ENCODE measurements around the gene ACOT11. TPM values are rescaled to one million over a fixed set of nuclear protein-coding genes. Genes with fewer than 3 reads are reported as not detected.
"Not testable (repeated sequence)": the region's sequence is repeated elsewhere in the genome, so short reads cannot be mapped to it uniquely, and the experiment has no call there.

Gene ACOT11
- polyA plus RNA-seq, 6 donors from 2014 or later, result not detected

DNA sequence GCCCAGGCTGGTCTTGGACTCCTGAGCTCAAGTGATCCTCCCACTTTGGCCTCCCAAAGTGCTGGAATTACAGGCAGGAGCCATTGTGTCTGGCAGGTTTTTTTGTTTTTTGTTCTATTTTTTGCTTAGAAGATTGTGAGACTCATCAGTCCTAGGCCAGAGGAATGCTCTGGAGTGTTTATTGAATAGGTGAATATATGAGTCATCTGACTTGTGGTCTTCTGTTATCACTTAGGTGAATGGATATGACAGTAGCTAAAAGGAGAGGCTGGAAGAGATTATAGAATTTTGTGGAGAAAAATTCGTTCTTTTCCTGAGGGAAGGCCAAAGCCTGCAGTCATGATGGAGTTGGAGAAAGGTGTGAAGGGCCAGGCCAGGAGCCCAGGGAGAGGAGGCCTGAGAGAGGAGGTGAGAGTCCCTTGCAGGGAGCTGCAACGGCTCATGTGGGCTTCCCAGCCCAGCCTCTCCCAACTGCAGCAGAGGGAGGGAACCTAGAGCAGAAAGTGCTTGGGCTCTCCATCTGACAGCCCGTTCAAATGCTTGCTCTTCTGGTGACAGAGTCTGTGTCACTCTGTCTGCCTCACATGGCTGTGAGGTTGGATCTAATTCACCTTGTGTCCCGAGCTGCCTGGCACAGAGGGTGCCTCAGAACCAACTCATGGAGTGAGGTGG, 31.6 kb upstream of the ACOT11 start:
- ATAC-seq (ENCODE audit: low read depth in 2 of 2) (no peak), DNase-seq (no peak)
- Mint-ChIP-seq H3K27ac (no peak overlapping the region), H3K4me3 (no peak overlapping the region), H3K9me3 (peaks cover 0 to 2% (median 0%) of the 10 kb centered on the region in 7 donors), H3K4me1 (no peaks in the 10 kb centered on the region), H3K36me3 (no peaks in the 10 kb centered on the region), H3K27me3 (peaks cover 0 to 17% (median 8%) of the 10 kb centered on the region in 3 donors)

DNA sequence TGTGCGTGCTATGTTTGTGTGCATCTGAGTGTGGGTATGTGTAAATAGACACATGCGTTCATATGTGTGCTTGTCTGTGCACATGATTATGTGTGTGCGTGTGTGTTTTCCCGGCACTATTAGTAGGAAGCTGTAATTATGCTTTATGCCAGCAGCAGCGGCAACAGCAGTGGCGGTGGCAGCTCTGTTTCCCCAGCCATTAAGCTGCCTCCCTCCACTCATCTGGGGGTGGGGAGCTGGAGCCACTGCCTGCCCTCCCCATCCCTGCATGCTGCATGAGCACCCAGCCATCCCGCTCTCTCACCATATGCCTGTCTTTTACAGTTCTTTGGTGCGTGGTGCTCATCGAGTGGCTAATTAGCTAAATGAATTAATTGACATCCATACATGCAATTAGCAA, 30.5 kb upstream of the ACOT11 start:
- peaks cover 0 to 16% (median 5%) of the 10 kb centered on the region in 3 donors for H3K27me3 Mint-ChIP-seq
- H3K36me3 Mint-ChIP-seq, result no peaks in the 10 kb centered on the region
- no peaks in the 10 kb centered on the region for H3K9me3 Mint-ChIP-seq
- no peaks in the 10 kb centered on the region for H3K4me1 Mint-ChIP-seq
- no peak for ATAC-seq (ENCODE audit: low read depth in 2 of 2)
- no peak overlapping the region for H3K27ac Mint-ChIP-seq
- no peak overlapping the region for H3K4me3 Mint-ChIP-seq
- DNase-seq, result no peak

DNA sequence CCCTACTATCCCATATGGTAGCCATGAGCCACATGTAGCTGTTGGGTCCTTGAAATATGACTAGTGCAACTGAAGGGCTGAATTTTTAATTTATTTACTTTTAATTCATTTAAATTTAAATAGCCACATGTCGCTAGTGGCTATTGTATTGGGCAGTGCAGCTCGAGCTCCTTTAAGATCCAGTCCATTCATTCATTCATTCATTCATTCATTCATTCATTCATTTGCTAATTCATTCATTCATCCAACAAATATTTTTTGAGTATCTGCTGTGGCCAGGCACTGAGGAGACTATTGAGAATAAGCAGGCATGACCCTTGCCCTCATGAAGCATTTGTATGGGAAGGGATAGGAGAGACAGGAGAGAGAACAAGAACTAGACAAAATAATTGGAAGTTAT, 29.5 kb upstream of the ACOT11 start:
- no peak overlapping the region for H3K4me3 Mint-ChIP-seq
- peaks cover 0 to 10% (median 5%) of the 10 kb centered on the region in 3 donors for H3K27me3 Mint-ChIP-seq
- no peaks in the 10 kb centered on the region for H3K4me1 Mint-ChIP-seq
- no peak overlapping the region for H3K27ac Mint-ChIP-seq
- no peak for DNase-seq
- H3K36me3 Mint-ChIP-seq, result no peaks in the 10 kb centered on the region
- ATAC-seq (ENCODE audit: low read depth in 2 of 2), result no peak
- no peaks in the 10 kb centered on the region for H3K9me3 Mint-ChIP-seq

DNA sequence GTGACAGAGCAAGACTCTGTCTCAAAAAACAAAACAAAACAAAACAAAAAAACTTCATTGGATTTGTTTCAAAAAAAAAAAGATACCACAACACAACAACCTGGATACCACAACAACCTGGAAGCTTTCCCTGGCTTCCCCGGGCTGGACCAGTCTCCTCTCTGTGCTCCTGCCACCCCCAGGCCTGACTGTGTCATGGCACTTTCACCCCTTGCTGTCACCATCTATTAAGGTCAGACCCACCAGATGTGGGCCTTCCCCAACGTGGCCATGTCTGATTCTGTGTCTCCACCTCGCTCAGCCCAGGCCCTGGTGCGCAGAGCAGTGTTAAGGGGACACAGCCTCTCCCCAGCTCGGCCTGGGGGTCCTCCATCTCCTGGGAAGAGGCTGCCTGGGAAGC, 28.3 kb upstream of the ACOT11 start:
- peaks cover 0 to 10% (median 5%) of the 10 kb centered on the region in 3 donors for H3K27me3 Mint-ChIP-seq
- no peak for ATAC-seq (ENCODE audit: low read depth in 2 of 2)
- no peaks in the 10 kb centered on the region for H3K36me3 Mint-ChIP-seq

DNA sequence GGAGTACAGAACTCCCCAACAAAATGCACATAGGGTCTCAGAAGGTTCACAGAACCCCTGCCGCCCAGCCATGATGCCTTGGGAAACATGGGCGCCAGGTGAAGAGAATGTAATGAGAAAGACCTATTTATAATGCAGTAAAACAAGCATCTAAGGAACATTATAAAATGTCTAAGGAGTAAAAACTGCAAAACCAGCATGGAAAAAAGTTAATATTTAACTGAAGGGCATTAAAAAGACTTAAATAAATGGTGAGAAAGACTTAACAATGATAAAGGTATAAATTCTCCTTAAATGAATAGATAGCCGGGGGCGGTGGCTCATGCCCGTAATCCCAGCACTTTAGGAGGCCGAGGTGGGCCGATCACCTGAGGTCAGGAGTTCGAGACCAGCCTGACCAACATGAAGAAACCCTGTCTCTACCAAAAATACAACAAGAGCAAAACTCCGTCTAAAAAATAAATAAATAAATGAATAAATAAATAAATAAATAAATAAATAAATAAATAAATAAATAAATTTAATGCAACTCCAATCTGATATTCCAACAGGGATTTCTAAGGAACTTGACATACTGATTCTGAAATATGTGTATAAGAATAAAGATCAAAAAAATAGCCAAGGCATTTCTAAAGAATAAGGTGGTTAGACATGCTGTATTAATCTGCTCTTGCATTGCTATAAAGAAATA, 27.3 kb upstream of the ACOT11 start:
- DNase-seq (no peak), ATAC-seq (ENCODE audit: low read depth in 2 of 2) (no peak)
- peaks cover 0 to 2% (median 0%) of the 10 kb centered on the region in 7 donors for H3K9me3 Mint-ChIP-seq
- H3K4me3 Mint-ChIP-seq, result no peak overlapping the region
- peaks cover 0 to 10% (median 5%) of the 10 kb centered on the region in 3 donors for H3K27me3 Mint-ChIP-seq
- no peaks in the 10 kb centered on the region for H3K36me3 Mint-ChIP-seq
- no peaks in the 10 kb centered on the region for H3K4me1 Mint-ChIP-seq
- no peak overlapping the region for H3K27ac Mint-ChIP-seq

More for the DNA sequence above, 28.3 kb upstream of the ACOT11 start:
- Mint-ChIP-seq H3K9me3 (no peaks in the 10 kb centered on the region), H3K4me1 (no peaks in the 10 kb centered on the region), H3K4me3 (peak overlapping the region in 1 of 8 donors; percentile 7), H3K27ac (no peak overlapping the region)
- DNase-seq, result no peak

DNA sequence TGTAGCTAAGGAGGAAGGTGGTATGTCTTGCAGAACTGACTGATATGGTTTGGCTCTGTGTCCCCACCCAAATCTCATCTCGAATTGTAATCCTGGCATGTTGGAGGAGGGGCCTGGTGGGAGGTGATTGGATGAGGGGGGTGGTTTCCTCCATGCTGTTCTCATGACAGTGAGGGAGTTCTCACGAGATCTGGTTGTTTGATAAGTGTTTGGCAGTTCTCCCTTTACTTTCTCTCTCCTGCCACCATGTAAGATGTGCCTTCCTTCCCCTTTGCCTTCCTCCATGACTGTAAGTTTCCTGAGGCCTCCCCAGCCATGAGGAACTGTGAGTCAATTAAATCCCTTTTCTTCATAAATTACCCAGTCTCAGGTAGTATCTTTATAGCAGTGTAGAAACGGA, 21.5 kb upstream of the ACOT11 start:
- ATAC-seq (ENCODE audit: low read depth in 2 of 2); DNase-seq; H3K9me3 Mint-ChIP-seq: not testable (repeated sequence)

DNA sequence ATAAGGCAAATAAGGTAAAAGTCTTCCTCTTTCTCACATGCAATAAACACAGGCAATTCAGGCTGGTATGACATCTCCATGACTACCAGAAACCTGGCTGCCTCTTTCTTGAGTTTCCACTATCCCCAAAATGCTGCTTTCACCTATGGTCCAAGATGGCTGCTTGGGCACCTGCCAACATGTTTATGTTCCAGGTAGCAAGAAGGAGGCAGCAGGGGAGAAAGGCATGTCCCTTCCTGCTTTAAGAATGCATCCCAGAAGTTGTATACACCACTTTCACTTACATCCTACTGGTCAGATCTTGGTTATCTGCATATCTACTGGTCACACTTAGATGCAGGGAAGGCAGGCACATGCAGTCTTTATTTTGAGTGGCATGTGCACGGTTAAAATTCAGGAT, 19.4 kb upstream of the ACOT11 start:
- no peaks in the 10 kb centered on the region for H3K36me3 Mint-ChIP-seq
- DNase-seq (no peak), ATAC-seq (ENCODE audit: low read depth in 2 of 2) (no peak)
- peaks cover 0 to 2% (median 0%) of the 10 kb centered on the region in 7 donors for H3K9me3 Mint-ChIP-seq
- H3K4me1 Mint-ChIP-seq, result no peaks in the 10 kb centered on the region
- H3K4me3 Mint-ChIP-seq, result no peak overlapping the region
- no peak overlapping the region for H3K27ac Mint-ChIP-seq
- peaks cover 0 to 14% (median 0%) of the 10 kb centered on the region in 3 donors for H3K27me3 Mint-ChIP-seq

More for the DNA sequence above, 21.5 kb upstream of the ACOT11 start:
- H3K4me3 Mint-ChIP-seq, H3K4me1 Mint-ChIP-seq, H3K36me3 Mint-ChIP-seq, H3K27me3 Mint-ChIP-seq: not testable (repeated sequence)
- H3K27ac Mint-ChIP-seq, result peak overlapping the region in 1 of 6 donors; percentile 41

DNA sequence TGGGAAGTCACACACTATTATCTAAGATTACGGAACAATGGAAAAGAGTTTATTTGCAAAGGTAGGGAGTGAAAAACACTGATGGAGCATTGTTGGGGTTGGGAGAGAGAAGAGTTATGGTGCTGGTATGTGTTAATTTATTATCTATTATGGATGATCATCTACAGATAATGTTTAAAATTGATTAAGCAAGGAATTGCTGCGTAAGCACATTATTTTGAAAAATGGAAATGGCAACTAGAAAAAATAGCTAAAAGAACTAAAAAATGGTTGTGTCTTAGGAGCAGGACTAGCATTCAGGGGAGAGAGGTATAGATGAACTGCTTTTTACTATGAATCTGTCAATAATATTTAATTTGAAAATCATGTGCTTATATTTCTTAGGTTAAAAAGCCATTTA, 16.0 kb upstream of the ACOT11 start:
- ATAC-seq (ENCODE audit: low read depth in 2 of 2) (no peak), DNase-seq (no peak)
- Mint-ChIP-seq H3K4me1 (no peaks in the 10 kb centered on the region), H3K27ac (no peak overlapping the region), H3K9me3 (no peaks in the 10 kb centered on the region), H3K27me3 (peaks cover 6 to 12% (median 6%) of the 10 kb centered on the region in 3 donors), H3K4me3 (no peak overlapping the region), H3K36me3 (no peaks in the 10 kb centered on the region)

DNA sequence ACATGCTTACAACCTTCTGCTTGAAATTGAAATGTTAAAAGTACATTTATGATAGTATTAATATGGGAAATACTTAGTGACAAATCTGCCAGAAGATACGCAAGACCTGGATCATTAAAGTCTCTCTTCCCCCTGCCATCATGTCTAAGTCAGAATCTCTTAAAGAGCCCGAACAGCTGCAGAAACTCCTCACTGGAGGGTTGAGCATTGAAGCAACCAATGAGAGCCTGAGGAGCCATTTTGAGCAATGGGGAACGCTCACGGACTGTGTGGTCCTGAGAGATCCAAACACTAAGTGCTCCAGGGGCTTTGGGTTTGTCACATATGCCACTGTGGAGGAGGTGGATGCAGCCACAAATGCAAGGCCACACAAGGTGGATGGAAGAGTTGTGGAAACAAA, 11.4 kb upstream of the ACOT11 start:
- not testable (repeated sequence) for H3K9me3 Mint-ChIP-seq; DNase-seq; H3K36me3 Mint-ChIP-seq; H3K4me1 Mint-ChIP-seq; H3K27ac Mint-ChIP-seq; H3K4me3 Mint-ChIP-seq; ATAC-seq (ENCODE audit: low read depth in 2 of 2)
- peaks cover 17 to 30% (median 21%) of the 10 kb centered on the region in 3 donors for H3K27me3 Mint-ChIP-seq

DNA sequence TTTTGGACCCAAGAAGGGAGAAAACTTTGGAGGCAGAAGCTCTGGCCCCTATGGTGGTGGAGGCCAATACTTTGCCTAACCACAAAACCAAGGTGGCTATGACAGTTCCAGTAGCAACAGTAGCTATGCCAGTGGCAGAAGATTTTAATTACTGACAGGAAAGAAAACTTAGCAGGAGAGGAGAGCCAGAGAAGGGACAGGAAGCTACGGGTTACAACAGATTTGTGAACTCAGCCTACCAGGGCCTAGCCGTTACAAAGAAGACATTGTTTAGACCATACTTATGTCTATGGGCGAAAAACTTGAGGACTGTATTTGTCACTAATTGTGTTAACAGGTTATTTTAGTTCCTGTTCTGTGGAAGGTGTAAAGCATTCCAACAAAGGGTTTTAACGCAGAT, 10.4 kb upstream of the ACOT11 start:
- Mint-ChIP-seq H3K27ac (no peak overlapping the region), H3K4me3 (no peak overlapping the region), H3K9me3 (peaks cover 0 to 2% (median 0%) of the 10 kb centered on the region in 7 donors), H3K36me3 (no peaks in the 10 kb centered on the region), H3K4me1 (peaks cover 7 to 10% (median 7%) of the 10 kb centered on the region in 3 donors), H3K27me3 (peaks cover 15 to 35% (median 24%) of the 10 kb centered on the region in 3 donors)
- ATAC-seq (ENCODE audit: low read depth in 2 of 2) (no peak), DNase-seq (no peak)

DNA sequence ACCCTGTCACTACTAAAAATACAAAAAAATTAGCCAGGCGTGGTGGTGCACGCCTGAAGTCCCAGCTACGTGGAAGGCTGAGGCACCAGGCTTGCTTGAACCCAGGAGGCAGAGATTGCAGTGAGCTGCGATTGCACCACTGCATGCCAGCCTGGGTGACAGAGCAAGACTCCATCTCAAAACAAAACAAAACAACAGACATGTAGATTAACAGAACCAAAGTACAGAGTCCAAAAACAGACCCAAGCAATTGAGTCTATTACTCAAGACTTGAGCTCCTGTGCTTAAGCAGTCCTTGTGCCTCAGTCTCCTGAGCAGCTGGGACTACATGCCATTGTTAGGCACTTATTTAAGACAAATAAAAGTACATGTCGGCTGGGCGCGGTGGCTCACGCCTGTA, 9.5 kb upstream of the ACOT11 start:
- no peak for DNase-seq
- H3K4me1 Mint-ChIP-seq, result peaks cover 12 to 17% (median 16%) of the 10 kb centered on the region in 3 donors
- ATAC-seq (ENCODE audit: low read depth in 2 of 2), result no peak
- H3K4me3 Mint-ChIP-seq, result no peak overlapping the region
- peaks cover 21 to 45% (median 34%) of the 10 kb centered on the region in 3 donors for H3K27me3 Mint-ChIP-seq
- peaks cover 0 to 2% (median 0%) of the 10 kb centered on the region in 7 donors for H3K9me3 Mint-ChIP-seq
- H3K27ac Mint-ChIP-seq, result no peak overlapping the region
- H3K36me3 Mint-ChIP-seq, result no peaks in the 10 kb centered on the region

DNA sequence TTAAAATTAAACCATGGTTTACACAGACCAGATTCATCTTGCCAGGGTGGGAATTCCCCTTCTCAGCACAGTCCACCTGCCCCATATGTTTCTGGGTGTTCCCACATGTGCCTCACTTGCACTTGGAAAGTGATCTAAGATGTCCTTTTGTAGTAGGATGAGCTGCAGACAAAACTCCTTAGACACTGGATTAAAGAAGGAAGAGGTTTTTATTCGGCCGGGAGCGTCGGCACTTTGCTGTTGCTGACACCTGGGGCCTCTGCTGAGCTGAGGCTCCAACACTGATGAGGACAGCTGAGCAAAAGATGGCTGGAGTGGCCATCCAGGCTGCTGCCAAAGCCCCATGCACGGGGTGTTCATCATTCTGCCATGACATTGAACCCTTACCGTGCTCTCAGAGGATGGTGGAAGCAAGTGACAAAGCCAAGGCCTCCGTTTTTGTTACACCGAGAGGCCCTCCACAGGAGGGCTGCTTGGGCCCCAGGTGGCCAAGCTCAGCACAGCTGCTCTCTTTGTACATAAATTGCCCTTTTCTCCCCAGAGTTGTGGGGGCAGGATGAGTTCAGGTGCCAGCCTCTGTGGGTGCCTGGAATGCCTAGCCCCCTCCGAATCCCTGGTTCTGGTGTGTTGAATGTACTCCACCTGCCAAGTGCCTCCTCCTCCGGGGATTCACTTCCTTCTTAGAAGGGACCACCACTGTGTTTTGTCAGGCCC, 7.3 kb upstream of the ACOT11 start:
- ATAC-seq (ENCODE audit: low read depth in 2 of 2) (no peak), DNase-seq (no peak)
- Mint-ChIP-seq H3K27ac (peak overlapping the region in 1 of 6 donors; percentile 6), H3K9me3 (peaks cover 0 to 2% (median 0%) of the 10 kb centered on the region in 7 donors), H3K36me3 (no peaks in the 10 kb centered on the region), H3K4me3 (peak overlapping the region in 4 of 8 donors; percentile 3 to 51 (median 40)), H3K4me1 (peaks cover 12 to 21% (median 17%) of the 10 kb centered on the region in 3 donors), H3K27me3 (peaks cover 31 to 47% (median 36%) of the 10 kb centered on the region in 3 donors)

DNA sequence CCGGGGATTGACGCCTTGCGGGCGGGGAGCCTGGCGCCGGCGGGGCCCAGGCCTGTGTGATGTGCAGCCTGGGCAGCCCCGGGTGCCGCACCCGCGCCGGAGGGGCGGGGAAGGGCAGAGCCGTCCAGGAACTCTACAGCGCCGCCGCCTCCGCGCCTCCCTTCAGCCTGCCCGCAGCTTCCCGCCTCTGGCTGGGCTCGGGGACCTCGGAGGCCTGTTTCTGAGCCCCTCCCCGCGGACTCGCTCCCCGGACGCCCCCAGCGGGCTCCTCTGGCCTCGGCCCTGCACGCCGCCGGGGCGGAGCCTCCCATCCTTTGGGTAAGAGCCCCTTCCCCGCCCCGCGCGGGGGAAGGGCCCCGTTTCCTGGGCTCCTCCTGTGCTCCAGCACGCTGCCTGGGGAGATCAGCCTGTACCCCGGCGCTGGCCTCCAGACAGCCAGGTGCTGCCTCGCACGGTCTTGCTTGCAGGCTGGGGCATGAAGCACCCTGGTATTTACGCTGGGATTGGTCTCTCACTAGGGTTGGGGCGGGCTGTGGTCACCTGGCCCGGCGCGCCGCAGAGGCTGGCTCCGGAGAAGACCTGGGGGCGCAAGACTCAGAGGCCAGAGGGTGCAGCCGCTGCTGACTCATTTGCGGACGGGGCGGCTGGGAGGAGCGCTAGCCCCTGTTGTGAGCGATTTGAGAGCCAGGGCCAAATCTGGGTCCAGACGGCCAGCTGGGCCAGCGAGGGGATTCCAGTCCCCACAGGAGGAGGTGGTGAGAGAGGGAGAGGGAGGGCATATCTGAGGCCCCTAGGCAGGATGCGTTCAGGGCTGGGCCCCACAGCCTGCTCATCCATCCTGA, 5.7 kb upstream of the ACOT11 start:
- H3K36me3 Mint-ChIP-seq, result no peaks in the 10 kb centered on the region
- H3K27me3 Mint-ChIP-seq, result peaks cover 24 to 45% (median 27%) of the 10 kb centered on the region in 3 donors
- H3K27ac Mint-ChIP-seq, result no peak overlapping the region
- DNase-seq (peak; percentile 15), ATAC-seq (ENCODE audit: low read depth in 2 of 2) (peak; percentile 66 to 69)
- peak overlapping the region; percentile 58 to 89 (median 78) for H3K4me3 Mint-ChIP-seq
- H3K9me3 Mint-ChIP-seq, result peaks cover 0 to 2% (median 0%) of the 10 kb centered on the region in 7 donors
- peaks cover 12 to 21% (median 17%) of the 10 kb centered on the region in 3 donors for H3K4me1 Mint-ChIP-seq
